ENCODE measurements around the gene PRDM13.
"Not testable (repeated sequence)": the region's sequence is repeated elsewhere in the genome, so short reads cannot be mapped to it uniquely, and the experiment has no call there.

Gene PRDM13

DNA sequence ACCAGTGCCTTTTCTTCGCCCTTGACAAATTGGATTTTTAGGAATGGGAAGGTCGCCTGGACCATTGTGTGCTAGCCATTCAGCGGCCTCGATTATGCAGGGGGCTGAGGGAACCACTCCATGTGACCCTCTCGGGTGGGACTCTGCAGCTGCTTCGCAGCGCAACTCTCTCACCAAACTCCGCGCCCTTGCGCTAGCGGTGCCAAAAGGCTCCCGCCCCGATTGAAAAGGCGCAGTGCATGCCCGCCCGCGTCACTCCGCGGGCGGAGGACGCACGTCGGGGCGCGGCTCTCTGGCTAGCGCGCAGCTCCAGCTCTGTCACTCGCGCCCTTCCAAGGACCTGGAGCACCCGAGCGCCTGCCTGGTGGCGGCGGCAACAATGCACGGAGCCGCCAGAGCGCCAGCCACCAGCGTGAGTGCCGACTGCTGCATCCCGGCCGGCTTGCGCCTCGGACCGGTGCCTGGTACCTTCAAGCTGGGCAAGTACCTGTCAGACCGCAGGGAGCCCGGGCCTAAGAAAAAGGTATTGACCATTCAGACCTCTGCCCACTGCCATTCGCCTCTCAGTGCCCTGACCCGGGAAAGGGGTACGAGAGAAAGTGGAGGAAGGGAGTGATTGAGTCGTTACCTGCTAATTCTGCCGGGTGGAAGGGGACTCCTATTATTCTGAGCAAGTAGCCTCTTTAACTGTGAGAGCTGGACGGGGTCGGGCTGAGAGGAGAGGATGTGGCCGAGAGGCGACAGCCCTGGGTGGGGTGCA is at the start of gene PRDM13:
TSS of gene PRDM13 (plus strand) at position 178 of the 760 bp plus-strand sequence. CDS start at position 380, 202 bp downstream.
- no peak for DNase-seq

DNA sequence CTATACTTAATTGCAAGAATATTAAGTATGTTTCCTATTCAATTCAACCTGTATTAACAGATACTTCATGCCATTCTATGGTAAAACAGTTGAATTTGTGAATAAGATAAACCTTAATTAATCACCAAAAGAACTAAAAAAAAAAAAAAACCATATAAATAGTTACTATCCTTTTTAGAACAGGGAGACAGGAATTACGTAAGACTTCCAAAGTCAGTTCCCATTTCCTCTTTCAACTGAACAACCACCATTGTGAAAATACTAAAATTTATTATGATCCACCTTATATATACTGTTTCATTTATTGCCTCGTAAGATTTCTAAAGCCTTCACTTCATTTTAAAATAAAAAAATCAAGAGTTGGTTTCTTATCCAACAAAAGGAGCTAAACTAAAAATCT is 47.6 kb upstream of the PRDM13 start:
- no peak for DNase-seq

DNA sequence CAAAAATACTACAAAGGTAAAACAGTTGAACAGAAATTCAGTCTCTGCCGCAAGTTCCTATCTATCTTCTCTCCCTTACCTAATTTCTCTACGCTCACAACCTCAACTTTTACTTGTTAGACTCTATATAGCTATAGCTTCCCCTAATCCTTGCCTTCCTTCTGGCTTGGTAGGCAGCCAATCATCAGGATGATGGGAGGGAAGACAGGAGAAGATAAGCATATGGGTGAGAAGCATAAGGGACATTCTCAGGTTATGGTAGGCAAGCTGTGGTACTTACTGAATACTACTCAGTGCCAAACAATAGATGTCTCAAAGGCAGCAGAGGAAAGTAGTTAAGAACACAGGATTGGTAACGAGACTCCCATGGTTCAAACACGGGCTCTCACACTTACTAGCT is 46.0 kb upstream of the PRDM13 start:
- no peak for DNase-seq

DNA sequence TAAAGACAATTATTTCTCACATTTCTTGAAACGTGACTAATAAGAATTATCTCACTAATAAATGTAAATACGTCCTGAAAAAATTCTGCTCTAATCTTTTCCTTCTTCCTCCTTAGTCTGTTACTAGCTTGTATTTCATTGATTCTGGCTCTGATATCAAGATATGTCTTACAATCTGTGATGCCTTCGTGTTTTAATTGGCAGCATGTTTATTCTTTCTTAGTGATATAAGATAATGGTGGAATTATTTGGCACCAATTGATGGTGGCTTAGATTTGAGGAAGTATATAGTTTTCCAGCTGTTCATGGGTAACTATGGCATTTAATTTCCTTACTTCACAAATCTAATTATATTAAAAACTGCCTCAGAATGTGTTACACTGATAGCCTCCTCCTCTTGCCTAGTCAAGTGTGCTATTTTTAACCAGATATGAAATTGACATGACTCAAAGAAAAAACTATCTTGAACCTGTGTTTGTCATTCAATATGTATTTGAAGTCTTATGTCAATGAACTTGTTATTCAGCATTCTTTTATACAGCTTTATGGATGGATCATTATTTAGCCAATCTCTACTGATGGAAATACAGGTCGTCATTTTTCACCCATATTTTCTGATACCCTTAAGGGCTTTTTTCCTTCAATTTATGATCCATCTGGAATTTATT is 43.4 kb upstream of the PRDM13 start:
- no peak for DNase-seq

DNA sequence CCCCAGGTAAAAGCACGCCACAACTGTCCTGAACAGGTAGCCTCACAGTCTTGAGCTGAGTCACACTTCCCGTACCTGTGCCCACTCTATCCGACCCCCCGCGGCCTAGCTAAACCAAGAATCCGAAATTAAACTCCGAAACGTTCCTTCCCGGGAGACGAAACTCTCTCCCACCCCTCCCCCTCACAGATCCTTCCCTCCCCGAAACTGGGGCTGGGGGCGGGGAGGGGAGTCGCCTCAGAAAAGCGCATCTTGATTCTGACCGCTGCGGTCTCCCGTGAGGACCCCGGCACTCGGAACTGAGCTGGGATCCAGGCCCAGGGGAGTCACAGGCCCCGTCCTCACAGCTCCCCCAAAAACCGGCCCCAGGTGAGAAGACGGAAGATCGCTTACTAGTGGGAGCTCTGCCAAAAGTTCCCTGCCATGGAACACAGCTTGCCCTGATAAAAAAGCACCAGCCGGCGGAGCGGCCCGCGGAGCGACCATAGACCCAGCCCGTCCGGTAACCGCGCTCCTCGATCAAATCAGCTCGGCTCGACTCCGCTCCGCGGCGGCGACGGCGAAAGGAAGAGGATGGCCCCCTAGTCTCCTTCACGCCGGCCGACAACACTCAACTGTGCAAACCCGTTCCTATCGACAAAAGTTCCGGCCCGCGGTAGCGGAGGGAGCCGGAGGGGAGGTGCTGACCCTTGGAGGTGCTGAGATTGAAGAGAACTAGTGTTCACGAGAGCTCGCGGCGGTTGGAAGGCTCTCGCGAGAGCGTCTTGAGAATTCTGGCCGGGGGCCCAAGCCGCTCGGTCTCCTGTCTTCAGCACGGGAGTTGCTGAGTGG is 38.3 kb upstream of the PRDM13 start, which contains the start of gene CCNC:
TSS of gene CCNC (minus strand) at position 558 of the 831 bp plus-strand sequence. CDS start at position 425, 133 bp downstream.
- DNase-seq: peak; percentile 88

DNA sequence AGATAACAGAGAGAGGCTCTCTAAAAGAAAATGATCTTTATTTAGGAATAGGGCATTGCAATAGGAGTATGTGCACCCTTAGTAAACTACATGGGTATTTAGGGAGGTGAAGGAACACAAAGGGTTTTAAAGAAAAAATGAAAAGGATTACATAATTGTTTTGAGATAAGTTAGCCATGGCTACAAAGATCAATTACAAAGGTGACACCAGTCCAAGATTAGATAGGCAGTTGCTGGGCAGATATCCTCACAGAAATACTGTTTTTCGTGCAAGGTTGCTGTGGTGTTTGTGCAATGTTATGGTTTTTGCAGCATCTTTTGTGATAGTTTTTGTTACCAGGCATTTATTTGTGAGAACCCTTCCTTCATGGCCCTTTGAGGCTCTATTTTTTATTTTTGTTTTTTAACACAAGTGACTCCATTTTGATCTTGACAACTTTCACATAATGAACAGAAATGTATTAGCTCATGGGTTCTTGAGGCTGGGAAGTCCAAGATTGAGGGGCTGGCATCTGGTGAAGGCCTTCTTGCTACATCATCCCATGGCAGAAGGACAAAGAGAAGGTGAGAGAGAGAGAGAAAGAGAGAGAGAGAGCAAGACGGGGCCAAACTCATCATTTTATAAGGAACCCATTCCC is 32.5 kb upstream of the PRDM13 start:
- no peak for DNase-seq

DNA sequence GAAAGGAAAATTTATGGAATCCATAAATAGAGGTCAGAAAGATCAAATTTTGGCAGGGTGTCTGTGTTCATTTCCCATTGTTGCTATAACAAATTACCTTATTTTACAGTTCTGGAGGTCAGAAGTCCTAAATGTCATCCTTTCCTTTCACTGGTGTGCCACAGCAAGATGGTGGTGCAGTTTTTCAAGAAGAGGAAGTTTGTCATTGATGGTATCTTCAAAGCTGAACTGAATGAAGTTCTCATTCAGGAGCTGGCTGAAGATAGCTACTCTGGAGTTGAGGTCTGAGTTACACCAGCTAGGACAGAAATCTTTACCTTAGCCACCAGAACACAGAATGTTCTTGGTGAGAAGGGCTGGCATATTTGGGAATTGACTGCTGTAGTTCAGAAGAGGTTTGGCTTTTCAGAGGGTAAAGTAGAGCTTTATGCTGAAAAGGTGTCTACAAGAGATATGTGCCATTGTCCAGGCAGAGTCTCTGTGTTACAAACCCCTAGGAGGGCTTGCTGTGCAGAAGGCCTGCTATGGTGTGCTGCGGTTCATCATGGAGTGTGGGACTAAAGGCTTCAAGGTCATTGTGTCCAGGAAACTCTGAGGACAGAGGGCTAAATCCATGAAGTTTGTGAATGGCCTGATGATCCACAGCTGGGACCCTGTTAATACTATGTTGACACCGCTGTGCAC is 30.9 kb upstream of the PRDM13 start:
- no peak for DNase-seq

DNA sequence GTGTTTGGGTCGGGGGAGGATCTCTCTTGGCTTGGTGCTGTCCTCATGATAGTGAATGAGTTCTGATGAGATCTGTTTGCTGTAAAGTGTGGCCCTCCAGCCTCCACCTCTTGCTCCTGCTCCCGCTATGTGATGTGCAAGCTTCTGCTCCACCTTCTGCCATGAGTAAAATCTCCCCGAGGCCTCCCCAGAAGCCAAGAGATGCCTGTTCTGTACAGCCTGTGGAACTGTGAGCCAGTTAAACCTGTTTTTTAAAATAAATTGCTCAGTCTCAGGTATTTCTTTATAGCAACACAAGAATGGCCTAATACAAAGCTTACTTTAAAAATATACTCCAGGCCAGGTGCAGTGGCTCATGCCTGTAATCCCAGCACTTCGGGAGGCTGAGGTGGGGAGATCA is 26.9 kb upstream of the PRDM13 start:
- no peak for DNase-seq

DNA sequence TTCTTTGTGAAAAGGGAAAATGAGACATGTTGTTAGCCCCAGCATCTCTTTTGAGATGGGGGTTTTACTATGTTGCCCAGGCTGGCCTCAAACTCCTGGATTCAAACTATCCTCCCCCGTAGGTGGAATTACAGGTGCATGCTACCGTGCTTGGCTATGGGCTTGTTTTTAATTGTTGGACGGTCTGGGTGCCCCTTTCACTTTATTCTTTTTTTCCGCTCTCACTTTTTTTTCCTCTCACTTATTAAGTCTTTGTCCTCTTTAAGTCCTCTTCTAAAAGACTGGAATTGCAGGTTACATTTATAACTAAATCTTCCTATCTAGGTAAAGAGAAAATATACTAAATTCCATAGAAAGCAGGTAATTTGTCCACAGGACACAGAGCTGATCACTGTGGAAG is 18.8 kb upstream of the PRDM13 start:
- DNase-seq: no peak

DNA sequence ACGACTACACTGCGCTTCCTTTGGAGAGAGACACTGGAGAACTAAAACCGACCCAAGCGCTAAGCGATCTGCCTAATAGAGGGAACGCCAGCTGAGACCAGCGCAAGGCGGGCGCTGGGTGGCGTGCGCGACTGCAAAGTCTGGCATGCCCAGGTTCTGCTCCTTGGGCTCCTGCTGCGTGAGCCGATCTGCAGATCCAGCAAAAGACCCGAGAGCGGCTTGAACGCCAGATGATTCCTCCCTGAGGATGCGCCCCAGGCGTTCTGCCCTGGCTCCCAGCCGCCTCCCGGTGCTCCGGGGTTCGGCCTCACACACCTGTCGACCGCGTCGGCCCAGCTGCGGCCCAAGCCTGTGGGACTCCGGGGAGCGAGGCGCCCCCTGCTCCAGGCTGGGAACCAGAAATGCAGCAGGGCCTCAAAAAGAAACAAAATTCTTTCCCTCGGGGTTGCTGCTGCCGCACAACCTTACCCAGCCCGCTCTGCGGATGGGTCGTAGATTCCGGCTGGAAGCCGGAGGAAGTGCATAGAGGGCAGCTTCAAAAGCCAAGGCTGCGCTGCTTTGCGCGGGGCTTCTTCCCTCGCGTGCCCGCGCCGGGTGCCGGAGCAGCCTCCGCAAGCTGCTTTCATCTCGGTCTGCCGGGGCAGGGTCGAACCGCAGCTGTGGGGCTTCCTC is 17.9 kb upstream of the PRDM13 start:
- peak; percentile 74 for DNase-seq

DNA sequence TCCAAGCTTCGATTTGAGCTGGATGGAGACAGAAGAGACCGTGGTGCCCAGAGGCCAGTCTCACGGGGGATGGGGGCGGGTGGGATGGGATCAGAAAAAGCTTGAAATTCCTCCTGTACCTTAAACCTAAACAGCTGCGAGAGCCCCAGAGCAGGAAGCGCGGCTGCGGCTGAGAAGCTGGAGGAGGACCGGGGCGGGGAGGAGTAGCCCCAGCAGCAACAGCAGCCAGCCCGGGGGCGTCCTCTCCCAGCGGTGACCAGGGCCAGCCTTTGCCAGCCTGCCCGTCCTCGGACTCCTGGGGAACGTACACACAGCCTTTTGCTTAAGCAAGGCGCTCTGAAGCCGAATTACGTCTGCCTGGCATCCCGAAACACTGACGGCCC is 17.4 kb upstream of the PRDM13 start:
- DNase-seq: peak; percentile 13

DNA sequence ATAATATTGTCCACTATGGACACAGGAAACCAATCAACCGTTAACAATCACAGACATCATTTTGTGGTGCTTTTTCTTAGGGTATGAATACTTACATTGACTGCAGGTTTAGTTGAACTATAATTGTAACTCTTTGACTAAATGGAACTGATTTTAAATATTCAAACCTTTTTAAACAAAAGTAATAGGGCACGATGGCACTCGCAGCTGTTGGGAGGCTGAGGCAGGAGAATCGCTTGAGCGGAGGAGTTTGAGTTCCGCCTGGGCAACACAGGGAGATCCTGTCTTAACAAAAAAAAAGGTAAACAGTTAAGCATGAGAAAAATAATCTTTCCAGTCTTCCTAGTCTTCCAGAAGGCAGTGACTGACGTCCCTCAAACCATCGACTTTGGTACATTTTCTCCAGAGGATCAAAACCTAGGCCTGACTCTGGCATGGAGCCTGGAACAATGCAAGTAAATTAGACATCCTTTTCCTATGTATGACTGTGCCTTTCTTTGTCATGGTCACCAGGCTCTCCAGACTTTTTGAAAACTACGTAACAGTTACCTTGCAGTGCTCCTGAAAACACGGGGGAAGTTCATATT is 16.6 kb upstream of the PRDM13 start:
- no peak for DNase-seq

DNA sequence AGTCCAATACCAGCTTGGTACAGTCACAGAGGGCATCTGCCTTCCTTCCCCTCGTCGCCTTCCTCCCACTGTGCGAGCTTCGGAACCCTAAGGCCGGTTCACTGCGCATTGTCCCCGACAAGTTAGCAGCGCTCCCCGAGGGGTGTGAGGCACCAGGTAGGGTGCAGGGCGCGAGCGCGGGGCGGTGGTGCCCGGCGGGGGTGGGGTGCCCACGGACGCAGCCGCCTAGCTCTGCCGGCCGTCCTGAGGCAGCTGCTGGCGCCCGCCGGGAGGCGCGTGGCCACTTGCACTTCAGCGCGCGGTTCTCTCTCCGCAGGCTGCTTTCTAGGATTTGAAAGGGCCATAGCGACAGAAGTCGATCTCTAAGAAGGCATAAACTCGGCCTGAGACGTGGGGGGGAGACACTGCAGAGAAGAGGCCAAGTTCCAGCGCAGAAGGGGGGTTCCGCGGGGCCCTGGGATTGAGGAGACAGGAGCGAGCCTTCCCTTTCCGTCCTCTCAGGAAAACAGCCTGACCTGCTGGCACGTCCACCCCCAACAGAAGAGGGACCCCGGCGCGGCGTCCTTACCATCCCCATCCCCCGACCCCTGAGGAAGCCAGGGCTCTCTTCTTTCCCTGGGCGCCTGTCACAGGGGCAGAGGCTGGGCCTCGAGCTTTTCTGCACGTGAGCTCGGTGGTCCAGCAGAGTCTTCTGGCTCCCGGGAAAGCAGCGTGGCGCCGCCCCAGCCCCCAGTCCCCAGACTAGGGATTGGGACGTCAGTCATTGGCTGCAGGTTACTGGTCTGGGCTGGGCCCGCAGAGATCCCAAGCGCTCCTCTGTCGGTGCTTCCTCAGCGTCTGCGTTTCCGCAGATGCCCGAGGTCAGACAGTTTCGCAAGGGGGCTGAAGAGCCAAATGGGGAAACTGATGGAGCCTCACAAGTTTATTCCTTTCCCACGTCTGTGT is 15.6 kb upstream of the PRDM13 start:
- no peak for DNase-seq

DNA sequence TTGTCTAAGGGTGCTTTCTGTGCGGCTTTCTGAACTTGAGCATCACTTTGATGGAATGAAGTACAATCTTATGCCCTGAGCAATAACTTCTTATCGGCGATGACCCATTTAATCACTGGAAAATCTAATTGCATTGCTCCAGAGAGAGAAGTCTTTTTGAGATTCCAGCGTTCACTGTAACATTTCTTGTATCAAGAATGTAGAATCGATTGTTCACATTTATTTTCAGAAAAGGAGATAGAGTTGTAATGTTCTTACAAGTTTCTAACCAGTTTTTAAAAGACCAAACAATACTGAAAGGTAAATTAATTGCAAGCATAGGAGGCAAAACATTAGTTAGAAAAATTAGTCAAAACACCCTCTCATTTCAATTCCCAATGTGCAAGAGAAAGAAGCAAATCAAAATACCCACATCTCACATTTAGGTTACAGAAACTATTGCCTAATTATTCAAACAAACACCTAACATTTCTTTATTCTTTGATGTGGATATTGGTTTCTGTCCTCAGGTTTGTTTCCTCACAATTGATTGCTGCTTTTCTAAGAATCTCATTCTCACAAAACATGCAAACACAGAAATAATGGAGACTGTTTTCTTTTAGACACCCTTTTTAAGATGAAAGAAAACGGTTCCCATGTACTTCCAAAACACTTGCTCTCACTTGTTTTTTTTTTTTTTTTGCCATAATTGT is 14.8 kb upstream of the PRDM13 start:
- DNase-seq: no peak

DNA sequence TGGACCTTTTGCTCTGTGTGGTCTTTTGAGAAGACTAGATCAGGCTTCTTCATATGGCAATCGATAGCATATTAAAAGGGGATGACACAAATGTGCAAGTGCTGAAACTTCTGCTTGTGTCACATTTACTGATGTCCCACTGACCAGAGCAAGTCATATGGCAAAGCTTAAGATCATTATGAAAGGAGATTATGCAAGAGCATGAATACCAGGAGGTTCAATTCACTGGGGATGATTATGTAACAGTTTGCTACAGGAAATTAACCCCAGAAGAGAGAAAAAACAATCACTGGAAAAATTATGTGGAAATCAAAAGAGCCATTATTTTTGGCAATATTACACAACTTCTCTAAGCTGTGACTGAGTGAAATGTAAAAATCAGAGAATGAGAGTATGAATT is 13.7 kb upstream of the PRDM13 start:
- no peak for DNase-seq

DNA sequence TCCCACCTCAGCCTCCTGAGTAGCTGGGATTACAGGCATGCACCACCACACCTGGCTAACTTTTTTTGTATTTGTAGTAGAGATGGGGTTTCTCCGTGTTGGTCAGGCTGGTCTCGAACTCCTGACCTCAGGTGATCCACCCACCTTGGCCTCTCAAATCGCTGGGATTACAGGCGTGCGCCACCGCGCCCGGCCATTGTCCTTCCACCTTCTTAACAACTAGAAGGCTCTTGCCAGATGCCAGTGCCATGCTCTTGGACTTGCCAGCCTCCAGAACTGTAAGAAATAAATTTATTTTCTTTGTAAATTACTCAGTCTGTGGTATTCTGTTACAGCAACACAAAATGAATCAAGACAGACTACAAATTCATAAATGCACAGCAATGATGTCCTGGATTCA is 11.9 kb upstream of the PRDM13 start:
- DNase-seq: not testable (repeated sequence)

DNA sequence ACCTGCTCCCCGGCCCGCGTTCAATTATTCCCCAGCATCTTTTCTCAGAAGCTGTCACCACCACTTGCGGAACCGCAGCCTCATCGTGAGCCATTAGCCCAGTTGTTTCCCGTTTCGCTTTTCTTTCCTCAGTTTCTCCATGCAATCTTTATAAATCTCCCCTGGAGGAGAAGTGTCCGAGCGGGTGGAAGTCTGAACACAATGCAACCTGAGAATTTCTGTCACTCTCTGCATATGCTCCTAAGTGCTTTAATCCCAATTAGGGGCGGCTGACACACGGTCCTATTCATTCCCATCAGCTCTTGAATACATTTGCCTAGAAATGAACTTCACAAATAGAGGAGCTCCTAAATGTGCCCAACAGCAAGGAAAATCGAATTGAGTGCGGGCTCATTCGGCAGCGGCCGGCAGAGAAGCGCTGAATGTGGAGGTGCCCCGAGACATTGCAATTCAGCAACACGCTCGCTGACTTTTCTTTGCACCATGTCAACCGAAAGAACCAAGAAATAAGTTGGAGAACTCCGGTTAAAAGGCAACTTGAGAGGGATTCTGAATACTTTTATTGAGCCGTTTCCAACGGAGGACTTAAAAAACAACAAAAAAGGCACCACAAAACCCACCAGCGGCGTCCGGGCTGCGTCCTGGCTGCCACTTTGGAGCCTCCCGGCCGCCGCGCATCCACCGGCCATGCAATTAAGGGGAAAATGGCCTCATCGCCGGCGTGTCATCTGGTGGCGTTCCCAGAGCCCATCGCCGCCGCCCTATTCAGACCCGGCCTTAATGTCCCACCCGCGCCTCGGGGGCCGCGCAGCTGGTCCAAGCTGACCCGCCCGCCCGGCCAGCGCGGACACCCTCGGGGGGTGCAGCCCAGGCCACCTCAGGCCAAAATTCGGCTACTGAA is 3.9 kb upstream of the PRDM13 start:
- no peak for DNase-seq

DNA sequence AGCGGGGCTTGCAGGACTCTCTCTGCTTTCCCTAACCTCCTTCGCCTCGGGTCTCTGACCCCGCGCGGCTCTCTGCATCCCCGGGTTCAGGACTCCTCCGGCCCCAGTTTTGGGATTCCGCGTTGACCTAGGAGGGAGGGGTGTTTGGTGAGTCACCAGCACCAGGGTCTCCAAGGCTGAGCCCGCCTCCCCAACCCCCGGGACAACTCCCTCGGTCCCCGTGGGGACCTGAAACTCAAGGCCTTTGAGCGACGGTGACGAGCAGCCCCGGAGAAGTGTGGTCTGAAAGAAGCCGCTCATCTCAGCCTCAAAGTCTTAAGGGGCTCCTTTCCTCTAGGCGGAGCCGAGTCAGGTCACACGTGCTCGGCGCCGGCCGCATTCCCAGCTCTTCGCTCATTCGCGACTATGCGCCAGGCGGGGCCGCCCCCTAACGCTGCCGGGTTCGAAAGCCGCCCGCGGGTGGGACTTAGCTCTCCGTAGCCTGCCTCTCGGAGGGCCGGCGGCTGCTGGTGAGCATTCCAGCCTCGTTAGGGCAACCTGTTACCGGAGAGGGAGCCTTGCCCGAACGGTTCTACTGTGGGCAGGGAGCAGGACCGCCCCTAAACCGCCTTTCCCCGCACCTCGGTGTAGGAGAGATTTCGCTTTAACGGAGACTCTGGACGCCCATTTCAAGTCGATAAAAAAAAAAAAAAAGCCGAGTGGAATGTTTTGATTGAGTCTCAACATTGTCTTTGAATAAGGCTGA is 3.0 kb upstream of the PRDM13 start:
- peak; percentile 19 for DNase-seq

All from stimulated activated CD4-positive, alpha-beta T cell treated with anti-CD3 and anti-CD28 coated beads, Interleukin-4, amount 100 ng/mL, for 1 hour (primary cell).